ENCODE results near the gene LASP1.

DNA sequence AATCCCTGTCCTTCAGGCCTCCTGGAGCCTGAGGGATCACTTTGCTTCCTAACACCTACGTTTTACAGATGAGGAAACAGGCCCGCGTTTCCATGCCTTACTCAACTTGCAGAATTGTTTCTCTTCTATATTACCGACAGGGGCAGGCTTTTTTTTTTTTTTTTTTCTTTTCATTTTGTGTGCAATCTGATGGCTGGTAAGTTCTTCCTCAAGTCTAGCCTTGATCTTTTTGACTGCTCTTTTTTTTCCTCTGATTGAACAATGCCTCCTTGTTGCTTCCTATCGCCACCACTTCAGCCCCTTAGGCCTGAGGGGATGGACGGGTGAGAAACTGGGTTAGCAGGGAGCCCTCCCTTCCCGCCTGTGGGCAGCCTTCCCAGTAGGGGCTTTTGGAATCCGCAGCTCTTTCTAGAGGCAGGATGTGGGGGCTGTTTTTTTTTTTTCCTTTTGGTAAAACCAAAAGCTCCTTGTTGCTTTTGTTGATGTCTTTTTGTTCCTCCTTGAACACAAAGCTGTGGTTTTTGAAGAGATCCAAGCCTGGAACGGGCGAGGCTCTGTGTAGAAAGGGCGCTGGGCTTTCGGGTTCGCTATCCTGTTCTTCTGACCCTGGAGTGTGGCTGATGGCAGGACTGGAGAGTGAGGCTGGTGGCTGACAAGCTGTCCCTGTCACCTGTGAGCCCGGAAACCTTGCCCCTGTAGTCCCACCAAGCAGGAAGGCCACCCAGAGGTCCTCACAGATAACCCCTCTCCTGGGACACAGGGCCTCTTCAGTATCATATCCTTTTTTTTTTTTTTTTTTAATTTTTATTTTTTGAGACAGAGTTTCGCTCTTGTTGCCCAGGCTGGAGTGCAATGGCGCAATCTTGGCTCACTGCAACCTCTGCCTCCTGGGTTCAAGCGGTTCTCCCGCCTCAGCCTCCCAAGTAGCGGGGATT lies 14.0 kb downstream of the LASP1 start:
- TF ChIP-seq EZH2 (IDR thresholded peaks at IDR 0.05; ENCODE audit: low read length, unreplicated experiment) = no peak
- TF ChIP-seq CTCF (conservative IDR thresholded peaks at IDR 0.05; ENCODE audit: low read depth, low read length) = no peak
- TF ChIP-seq EZH2phosphoT487 (IDR thresholded peaks at IDR 0.05; ENCODE audit: borderline replicate concordance, low read length) = no peak
